Lower leg skin (tissue), 4 donors: Measurements from ENCODE around the gene SERPINH1. TPM values are rescaled to one million over a fixed set of nuclear protein-coding genes. Genes with fewer than 3 reads are reported as not detected.

Experiments used
- DNase-seq, 2 donors: peaks; one replicate each; pipeline ENCODE4 v3.0.0-alpha.2; 2019; ENCODE audit warnings: low spot score in 2 of 2
- H3K4me3 ChIP-seq: fragments of 200-600 bp; sonication (generic); 2 replicates; pipeline ENCODE4 v1.5.1; 2017; ENCODE audit warnings: mild to moderate bottlenecking, low read depth; ENCODE audit not compliant: poor library complexity, severe bottlenecking
- POLR2A ChIP-seq, 2 donors: fragments of 450-650 bp; IDR thresholded peaks; one replicate each; pipeline ENCODE4 v1.6.1; 2016 to 2017; ENCODE audit warnings: antibody characterized with exemption in 2 of 2, mild to moderate bottlenecking in 1 of 2, moderate library complexity in 1 of 2
- WGBS, 2 donors: methylation state at CpG; one replicate each; pipeline ENCODE4 v1.1.5; 2018; 5-methylcytosine and 5-hydroxymethylcytosine counted together
- intact Hi-C: fragments of 100-400 bp; cut with DNase I; formaldehyde crosslinking; loops from one replicate; pipeline ENCODE4 v1.15.0; 2023; ENCODE audit warnings: low total_unique reads
- total RNA-seq, 4 donors: library from RNA; depleted of rRNA; stranded (reverse); fragments of >200 nt; gene quantifications; one replicate each; pipeline ENCODE4 v1.1.0, GENCODE V29; 2016
- TF ChIP-seq, protein P1 (sequence below), 3 donors: fragments of 450-650 bp; IDR thresholded peaks; one replicate each; pipeline ENCODE4 v1.5.1; 2016; ENCODE audit warnings: antibody characterized with exemption in 3 of 3, mild to moderate bottlenecking in 3 of 3, moderate library complexity in 2 of 3

SERPINH1 gene
- total RNA-seq, 4 donors from 2014 or later, result 73.3 to 116 (median 94.3) TPM

DNA sequence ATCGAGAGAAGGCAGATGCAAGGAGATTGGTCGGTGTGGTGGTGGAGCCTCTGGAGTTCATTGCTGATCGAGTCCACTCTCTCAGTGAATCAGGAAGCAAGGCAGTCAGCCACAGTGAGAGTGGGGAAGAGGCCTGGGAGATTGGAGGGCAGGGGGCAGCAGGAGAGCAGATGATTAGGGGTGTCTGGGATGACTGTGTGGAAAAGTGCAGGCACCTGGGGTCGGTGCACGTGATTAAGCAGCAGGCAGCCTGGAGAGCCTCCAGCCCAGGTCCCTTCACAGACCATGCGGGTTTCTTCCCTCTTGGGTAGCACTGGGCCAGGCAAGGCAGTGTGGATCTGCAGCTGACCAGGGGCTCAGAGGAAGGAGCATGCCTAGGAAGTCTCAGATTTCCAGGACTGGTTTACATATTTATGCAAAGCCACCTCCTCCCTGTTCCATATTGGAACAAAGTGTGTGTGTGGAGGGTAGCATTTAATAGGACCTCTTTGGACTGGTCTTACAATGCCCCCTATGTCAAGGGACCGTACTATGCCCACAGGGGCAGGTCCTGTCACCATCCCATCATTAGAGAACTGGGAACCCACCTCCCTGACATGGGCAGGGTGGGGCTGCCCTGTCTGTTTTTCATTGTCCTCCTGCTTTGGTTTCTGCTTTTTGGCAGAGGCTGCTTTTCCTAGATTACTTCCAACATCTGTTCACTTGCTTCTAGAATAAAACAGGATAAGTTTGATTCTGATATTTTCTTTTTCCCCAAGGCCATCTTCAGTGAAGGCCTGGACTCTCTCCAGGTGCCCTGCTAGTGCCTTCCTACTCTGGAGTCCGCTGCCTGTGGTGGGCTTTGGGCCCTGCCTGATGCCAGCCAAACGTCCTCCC lies 22.4 kb upstream of the SERPINH1 start:
- no peak overlapping the region for H3K4me3 ChIP-seq
- intact Hi-C loops, result no loop called here
- TF ChIP-seq, protein P1, sequence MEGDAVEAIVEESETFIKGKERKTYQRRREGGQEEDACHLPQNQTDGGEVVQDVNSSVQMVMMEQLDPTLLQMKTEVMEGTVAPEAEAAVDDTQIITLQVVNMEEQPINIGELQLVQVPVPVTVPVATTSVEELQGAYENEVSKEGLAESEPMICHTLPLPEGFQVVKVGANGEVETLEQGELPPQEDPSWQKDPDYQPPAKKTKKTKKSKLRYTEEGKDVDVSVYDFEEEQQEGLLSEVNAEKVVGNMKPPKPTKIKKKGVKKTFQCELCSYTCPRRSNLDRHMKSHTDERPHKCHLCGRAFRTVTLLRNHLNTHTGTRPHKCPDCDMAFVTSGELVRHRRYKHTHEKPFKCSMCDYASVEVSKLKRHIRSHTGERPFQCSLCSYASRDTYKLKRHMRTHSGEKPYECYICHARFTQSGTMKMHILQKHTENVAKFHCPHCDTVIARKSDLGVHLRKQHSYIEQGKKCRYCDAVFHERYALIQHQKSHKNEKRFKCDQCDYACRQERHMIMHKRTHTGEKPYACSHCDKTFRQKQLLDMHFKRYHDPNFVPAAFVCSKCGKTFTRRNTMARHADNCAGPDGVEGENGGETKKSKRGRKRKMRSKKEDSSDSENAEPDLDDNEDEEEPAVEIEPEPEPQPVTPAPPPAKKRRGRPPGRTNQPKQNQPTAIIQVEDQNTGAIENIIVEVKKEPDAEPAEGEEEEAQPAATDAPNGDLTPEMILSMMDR (IDR thresholded peaks at IDR 0.05), result no peak
- TF ChIP-seq POLR2A (IDR thresholded peaks at IDR 0.05), result no peak
- 67% methylated on average over 9 of the region's 9 CpGs for WGBS, 2 donors
- DNase-seq, result no peak

DNA sequence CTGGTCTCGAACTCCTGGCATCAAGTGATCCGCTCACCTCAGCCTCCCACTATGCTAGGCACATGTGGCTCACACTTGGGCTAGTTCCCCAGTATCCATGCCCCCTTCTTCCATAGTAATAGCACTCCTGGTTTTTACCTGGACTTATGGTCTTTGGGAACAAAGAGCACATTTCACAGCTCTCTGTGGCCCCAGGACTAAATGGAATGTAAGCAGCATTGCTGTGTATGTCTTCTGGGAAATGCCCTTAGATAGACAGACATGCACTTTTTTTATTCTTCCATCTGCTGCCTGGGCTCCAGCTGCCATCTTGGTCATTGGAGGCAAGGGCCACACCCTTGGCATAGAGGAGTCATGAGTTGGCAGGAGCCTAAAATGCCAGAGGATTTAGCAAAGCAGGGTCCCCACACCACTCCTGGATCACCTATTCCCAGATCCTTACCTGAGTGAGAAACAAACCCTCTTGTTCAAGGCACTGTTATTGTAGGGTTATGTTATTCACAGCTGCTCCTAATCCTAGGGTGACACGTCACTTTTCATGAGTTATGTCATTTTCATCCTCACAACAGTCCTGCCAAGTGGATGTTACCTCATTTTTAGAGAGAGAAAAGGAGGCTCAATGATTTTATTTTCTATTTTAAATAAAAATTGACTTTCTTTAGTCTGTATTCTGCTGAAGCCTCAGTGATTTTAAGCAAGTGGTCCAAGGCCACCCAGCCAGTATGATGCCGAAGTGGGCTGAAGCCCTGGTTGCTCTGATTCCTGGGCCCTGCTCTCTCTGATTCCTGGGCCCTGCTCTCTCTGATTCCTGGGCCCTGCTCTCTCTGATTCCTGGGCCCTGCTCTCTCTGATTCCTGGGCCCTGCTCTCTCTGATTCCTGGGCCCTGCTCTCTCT lies 20.6 kb upstream of the SERPINH1 start:
- no peak overlapping the region for H3K4me3 ChIP-seq
- 86 to 90% methylated on average over 4 of the region's 4 CpGs for WGBS, 2 donors
- DNase-seq, result no peak
- no peak for TF ChIP-seq POLR2A (IDR thresholded peaks at IDR 0.05)
- TF ChIP-seq, protein P1 (IDR thresholded peaks at IDR 0.05), result no peak
- intact Hi-C loops, result no loop called here

DNA sequence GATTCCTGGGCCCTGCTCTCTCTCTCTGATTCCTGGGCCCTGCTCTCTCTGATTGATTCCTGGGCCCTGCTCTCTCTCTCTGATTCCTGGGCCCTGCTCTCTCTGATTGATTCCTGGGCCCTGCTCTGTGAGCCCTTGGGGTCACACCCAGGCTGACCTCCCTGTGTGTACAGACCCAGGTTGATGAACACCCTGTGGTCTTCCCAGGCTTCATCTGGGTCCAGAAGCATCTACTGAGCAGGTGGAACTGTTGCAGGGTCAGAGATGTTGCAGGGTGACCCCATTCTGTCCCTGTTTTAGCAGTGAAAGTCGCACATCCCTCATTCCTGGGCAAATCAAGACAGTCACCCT lies 20.0 kb upstream of the SERPINH1 start:
- WGBS, 2 donors, result 87 to 100% methylated on average over 1 of the region's 1 CpG
- intact Hi-C loops, result no loop called here
- no peak overlapping the region for H3K4me3 ChIP-seq
- no peak for DNase-seq
- TF ChIP-seq POLR2A (IDR thresholded peaks at IDR 0.05), result no peak
- TF ChIP-seq, protein P1 (IDR thresholded peaks at IDR 0.05), result no peak

DNA sequence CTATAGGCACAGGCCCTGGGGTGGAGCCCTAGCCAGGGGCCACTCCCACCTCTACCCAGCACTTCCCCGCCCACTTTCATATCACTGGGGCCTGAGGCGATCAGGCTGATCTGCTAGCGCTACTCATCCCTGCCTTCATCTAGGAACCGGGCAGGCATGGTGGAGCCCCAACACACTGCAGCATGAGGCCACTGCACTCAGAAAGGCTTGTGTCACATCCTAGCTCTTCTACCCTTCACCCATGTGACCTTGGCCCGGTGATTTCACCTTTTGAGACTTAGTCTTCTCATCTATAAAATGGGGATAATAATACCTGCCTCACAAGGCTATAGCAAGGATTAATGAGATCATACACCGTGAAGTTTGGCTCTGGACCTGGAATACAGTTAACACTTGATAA lies 18.2 kb upstream of the SERPINH1 start:
- intact Hi-C loops, result no loop called here
- no peak for DNase-seq
- WGBS, 2 donors, result 69 to 85% methylated on average over 6 of the region's 6 CpGs
- no peak overlapping the region for H3K4me3 ChIP-seq
- TF ChIP-seq POLR2A (IDR thresholded peaks at IDR 0.05), result no peak
- TF ChIP-seq, protein P1 (IDR thresholded peaks at IDR 0.05), result no peak

DNA sequence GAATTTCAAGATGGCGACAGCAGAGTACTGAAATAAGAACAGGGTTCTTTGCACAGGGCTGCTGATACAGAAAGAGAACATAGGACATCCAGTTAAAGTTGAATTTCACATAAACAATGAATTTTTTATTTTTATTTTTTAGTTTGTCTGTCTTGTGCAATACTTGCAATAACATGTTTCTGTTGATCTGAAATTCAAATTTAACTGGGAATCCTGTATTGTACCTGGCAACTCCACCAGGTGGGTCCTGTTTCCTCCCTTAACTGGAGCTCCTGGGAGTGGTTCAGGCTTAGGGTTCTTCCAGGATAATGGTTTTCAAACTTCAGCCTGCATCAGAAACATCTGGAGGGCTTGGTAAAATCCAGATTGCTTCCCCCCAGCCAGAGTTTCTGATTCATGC lies 14.9 kb upstream of the SERPINH1 start:
- 89 to 93% methylated on average over 1 of the region's 1 CpG for WGBS, 2 donors
- intact Hi-C loops, result no loop called here
- no peak overlapping the region for H3K4me3 ChIP-seq
- DNase-seq, result no peak
- TF ChIP-seq POLR2A (IDR thresholded peaks at IDR 0.05), result no peak
- TF ChIP-seq, protein P1 (IDR thresholded peaks at IDR 0.05), result no peak
